Left lung (tissue), 10 donors: ENCODE data around the gene OPTN. TPM values are rescaled to one million over a fixed set of nuclear protein-coding genes. Genes with fewer than 3 reads are reported as not detected.
"Not testable (repeated sequence)": the region's sequence is repeated elsewhere in the genome, so short reads cannot be mapped to it uniquely, and the experiment has no call there.

Experiments
- ATAC-seq: fragments of 200-7000 bp; cut with Tn5 transposase; one replicate; pipeline ENCODE4 v1.9.1; 2020; ENCODE audit warnings: moderate library complexity
- DNase-seq, 4 donors: peaks; one replicate each; pipeline ENCODE4 v3.0.0-alpha.2; 2013 to 2020
- H3K27ac ChIP-seq, 2 donors: fragments of 200-600 bp; sonication (generic) in 1 of 2; one replicate each; pipeline versions ENCODE4 v1.5.0 to v1.8.0; 2020 to 2021
- H3K27me3 ChIP-seq, 2 donors: fragments of 200-600 bp; sonication (generic) in 1 of 2; one replicate each; pipeline versions ENCODE4 v1.5.0 to v1.8.0; 2020 to 2021
- H3K36me3 ChIP-seq, 2 donors: fragments of 200-600 bp; sonication (generic) in 1 of 2; one replicate each; pipeline versions ENCODE4 v1.5.0 to v1.8.0; 2020 to 2021
- H3K4me1 ChIP-seq, 2 donors: fragments of 200-600 bp; one replicate each; pipeline ENCODE4 v1.8.0; 2021
- H3K4me3 ChIP-seq, 2 donors: fragments of 200-600 bp; sonication (generic) in 1 of 2; one replicate each; pipeline versions ENCODE4 v1.5.0 to v1.8.0; 2020 to 2021; ENCODE audit warnings: mild to moderate bottlenecking in 1 of 2
- H3K9me3 ChIP-seq, 2 donors: fragments of 200-600 bp; sonication (generic) in 1 of 2; one replicate each; pipeline versions ENCODE4 v1.5.0 to v1.8.0; 2020 to 2021
- intact Hi-C, 2 donors: fragments of 100-400 bp; cut with DNase I; formaldehyde crosslinking; loops; one replicate each; pipeline versions ENCODE4 v1.11.2 to v1.14.2; 2022
- polyA plus RNA-seq, 6 donors: library from polyadenylated mRNA; unstranded; fragments of 120-200 nt; gene quantifications; one replicate each; pipeline ENCODE4 v1.2.1, GENCODE V29; 2013; ENCODE audit not compliant: insufficient read length in 6 of 6
- total RNA-seq, 2 donors: library from RNA; stranded (reverse); fragmentation: NEBNext Ultra II Directional; extraction: Animal tissue kit (Norgen Biotek cat#: 25700); gene quantifications; one replicate each; pipeline ENCODE4 v1.2.1, GENCODE V29; 2021
- TF ChIP-seq, protein P1 (sequence below), 2 donors: fragments of 200-600 bp; sonication (generic) in 1 of 2; IDR thresholded peaks; one replicate each; pipeline versions ENCODE4 v1.5.0 to v1.8.0; 2021; ENCODE audit warnings: antibody characterized with exemption in 2 of 2
- donor health status: DM: no; HTN: yes; CAD: no.
- donor health status: DM: no; HTN: no; CAD: no.

Gene OPTN
- total and polyA plus RNA-seq, 8 donors, result 36.0 to 51.3 (median 37.3) TPM

DNA sequence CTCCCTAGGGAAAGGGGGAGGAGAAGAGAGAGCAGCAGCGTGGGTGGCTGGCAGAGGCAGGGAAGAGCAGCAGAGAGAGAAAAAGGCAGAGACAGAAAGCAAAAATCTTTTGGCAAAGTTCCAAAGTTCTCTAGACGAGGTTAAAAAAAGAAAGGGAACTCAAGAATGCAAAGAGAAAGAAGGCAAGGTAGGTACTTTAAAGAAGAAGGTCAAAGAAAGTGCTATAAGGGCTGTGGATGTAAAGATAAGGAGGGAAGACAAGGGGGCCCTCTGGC is 20.2 kb upstream of the OPTN start:
- H3K4me1 ChIP-seq, result no peaks in the 10 kb centered on the region
- H3K36me3 ChIP-seq, result no peaks in the 10 kb centered on the region
- peaks cover 0 to 59% of the 10 kb centered on the region in 2 donors for H3K9me3 ChIP-seq
- no peak overlapping the region for H3K27ac ChIP-seq
- H3K27me3 ChIP-seq, result peaks cover 0 to 15% of the 10 kb centered on the region in 2 donors
- no peak overlapping the region for H3K4me3 ChIP-seq
- TF ChIP-seq, protein P1, sequence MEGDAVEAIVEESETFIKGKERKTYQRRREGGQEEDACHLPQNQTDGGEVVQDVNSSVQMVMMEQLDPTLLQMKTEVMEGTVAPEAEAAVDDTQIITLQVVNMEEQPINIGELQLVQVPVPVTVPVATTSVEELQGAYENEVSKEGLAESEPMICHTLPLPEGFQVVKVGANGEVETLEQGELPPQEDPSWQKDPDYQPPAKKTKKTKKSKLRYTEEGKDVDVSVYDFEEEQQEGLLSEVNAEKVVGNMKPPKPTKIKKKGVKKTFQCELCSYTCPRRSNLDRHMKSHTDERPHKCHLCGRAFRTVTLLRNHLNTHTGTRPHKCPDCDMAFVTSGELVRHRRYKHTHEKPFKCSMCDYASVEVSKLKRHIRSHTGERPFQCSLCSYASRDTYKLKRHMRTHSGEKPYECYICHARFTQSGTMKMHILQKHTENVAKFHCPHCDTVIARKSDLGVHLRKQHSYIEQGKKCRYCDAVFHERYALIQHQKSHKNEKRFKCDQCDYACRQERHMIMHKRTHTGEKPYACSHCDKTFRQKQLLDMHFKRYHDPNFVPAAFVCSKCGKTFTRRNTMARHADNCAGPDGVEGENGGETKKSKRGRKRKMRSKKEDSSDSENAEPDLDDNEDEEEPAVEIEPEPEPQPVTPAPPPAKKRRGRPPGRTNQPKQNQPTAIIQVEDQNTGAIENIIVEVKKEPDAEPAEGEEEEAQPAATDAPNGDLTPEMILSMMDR (IDR thresholded peaks at IDR 0.05), result no peak
- intact Hi-C loops, result no loop called here
- DNase-seq (no peak), ATAC-seq (no peak)

DNA sequence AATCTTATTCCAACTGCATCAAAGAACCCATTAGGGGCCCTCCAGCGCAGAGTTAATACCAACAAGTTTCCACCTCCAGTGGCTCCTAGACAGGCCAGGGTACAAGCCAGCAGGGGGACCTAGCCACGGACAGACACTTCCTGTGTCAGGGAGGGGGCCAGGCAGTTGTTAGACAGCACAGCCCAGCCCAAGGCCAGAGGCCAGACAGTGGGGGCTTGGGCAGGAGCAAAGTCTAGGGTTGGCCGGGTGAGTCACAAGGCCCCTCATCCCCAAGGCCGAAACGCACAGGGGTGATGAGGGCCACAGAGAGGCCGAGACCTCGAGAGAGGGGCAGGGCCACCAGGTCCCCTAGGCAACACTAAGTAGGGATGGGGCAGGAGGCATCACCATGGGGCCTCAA is 19.3 kb upstream of the OPTN start:
- Histone ChIP-seq H3K4me3 (no peak overlapping the region), H3K36me3 (no peaks in the 10 kb centered on the region), H3K27ac (no peak overlapping the region), H3K4me1 (no peaks in the 10 kb centered on the region), H3K9me3 (peaks cover 0 to 67% of the 10 kb centered on the region in 2 donors), H3K27me3 (peaks cover 0 to 8% of the 10 kb centered on the region in 2 donors)
- DNase-seq (no peak), ATAC-seq (no peak)
- intact Hi-C loops, result no loop called here
- TF ChIP-seq, protein P1 (IDR thresholded peaks at IDR 0.05), result no peak

DNA sequence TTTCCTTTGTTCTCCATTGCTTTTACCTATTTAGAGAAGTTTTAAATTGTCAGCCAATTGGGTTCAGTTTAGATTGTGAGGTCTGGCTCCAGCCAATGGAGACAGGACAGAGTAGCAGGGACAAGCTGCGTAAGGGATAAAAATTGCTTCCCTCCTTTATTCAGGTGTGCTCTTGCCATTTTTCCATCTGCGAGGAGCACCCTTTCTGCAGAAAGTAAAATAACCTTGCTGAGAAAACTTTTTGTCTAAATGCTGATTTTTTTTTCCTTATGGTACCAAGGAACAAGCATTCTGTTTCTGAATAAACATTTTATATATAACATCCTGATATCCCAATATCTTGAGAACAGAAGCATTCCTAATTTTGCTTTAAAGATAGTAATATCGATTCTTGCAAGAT is 16.3 kb upstream of the OPTN start:
- H3K36me3 ChIP-seq, H3K27ac ChIP-seq, H3K4me1 ChIP-seq, H3K4me3 ChIP-seq, H3K27me3 ChIP-seq, DNase-seq, intact Hi-C loops, ATAC-seq: not testable (repeated sequence)
- H3K9me3 ChIP-seq, result peaks cover 0 to 67% of the 10 kb centered on the region in 2 donors

DNA sequence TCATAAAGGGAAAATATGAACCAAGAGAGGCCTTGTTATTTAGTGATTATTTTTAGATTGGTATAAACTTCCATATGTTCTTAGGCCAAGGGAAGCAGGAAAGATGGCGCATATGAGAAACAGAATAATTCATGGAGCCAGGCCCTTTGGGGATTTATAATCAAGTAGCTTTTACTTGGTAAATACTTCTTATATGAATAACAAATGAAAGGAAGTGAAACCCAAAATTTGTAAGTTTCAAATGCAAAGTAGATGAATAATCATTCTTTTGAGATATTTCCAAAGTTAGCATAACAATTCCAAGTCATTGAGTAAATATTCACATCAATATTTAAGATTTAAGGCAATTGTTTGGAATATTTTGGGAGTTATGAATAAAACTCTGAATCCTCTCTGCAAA is 13.9 kb upstream of the OPTN start:
- Histone ChIP-seq H3K9me3 (peaks cover 0 to 43% of the 10 kb centered on the region in 2 donors), H3K4me3 (no peak overlapping the region), H3K36me3 (no peaks in the 10 kb centered on the region), H3K27me3 (no peaks in the 10 kb centered on the region), H3K27ac (no peak overlapping the region), H3K4me1 (no peaks in the 10 kb centered on the region)
- ATAC-seq (no peak), DNase-seq (no peak)
- intact Hi-C loops, result no loop called here
- TF ChIP-seq, protein P1 (IDR thresholded peaks at IDR 0.05), result no peak

DNA sequence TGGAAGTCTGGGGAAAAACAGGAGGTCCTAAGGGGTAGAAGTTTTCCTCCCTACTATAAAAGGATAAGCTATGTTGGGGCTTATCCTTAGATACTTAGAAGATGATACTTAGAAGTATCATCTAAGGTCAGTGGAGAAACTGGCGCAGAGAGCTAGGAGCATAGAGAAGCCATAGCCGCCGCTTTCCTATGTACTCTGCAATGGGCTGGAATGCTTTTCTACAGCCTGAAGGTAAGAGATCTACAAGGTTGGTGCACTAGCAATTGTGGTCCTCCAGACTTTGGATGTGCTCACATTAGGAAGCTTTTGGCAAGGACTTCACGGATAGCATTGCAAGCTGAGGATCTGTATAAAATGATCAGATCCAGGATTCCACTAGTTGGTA is 12.4 kb upstream of the OPTN start:
- Histone ChIP-seq H3K27me3 (no peaks in the 10 kb centered on the region), H3K27ac (no peak overlapping the region), H3K36me3 (no peaks in the 10 kb centered on the region), H3K9me3 (peaks cover 0 to 31% of the 10 kb centered on the region in 2 donors), H3K4me1 (no peaks in the 10 kb centered on the region), H3K4me3 (no peak overlapping the region)
- DNase-seq, result no peak
- TF ChIP-seq, protein P1 (IDR thresholded peaks at IDR 0.05), result no peak
- intact Hi-C loops, result no loop called here
- no peak for ATAC-seq

DNA sequence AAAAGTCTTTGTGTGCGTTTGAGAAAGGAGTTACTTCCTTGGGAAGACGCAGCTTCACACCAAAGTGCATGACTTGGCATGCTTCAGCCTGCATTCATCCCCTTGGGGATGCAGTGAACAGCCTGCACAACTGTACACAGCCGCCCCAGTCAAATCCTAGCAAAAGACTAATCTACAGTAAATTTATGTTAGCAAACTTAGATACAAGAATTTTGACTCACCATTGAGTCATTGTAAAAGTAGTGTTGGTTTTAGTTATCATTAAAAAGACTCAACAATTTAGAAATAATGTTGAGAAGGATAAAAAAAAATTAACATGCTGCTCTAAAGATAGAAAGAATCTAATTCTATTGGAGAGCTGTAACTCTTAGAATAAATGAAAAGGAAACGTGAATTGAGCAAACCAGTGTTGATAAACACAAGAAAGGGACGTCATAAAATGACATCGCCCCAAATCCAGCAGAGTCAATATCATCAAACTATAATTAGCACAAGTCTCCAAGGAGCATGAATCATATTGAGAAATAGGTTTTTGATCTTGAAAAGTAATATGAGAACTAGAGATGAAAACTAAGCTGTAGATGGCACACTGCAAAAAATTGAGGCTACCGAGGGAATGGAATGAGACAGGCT is 11.9 kb upstream of the OPTN start:
- DNase-seq, result no peak
- intact Hi-C loops, result no loop called here
- Histone ChIP-seq H3K27me3 (no peaks in the 10 kb centered on the region), H3K4me1 (no peaks in the 10 kb centered on the region), H3K36me3 (no peaks in the 10 kb centered on the region), H3K4me3 (no peak overlapping the region), H3K9me3 (peaks cover 0 to 26% of the 10 kb centered on the region in 2 donors), H3K27ac (no peak overlapping the region)
- ATAC-seq, result peak; percentile 50
- TF ChIP-seq, protein P1 (IDR thresholded peaks at IDR 0.05), result no peak
